Esophagus muscularis mucosa (tissue), 4 donors: Measurements from ENCODE around the gene PCSK4. TPM values are rescaled to one million over a fixed set of nuclear protein-coding genes. Genes with fewer than 3 reads are reported as not detected.
"Not testable (repeated sequence)": the region's sequence is repeated elsewhere in the genome, so short reads cannot be mapped to it uniquely, and the experiment has no call there.

ENCODE experiments used
- DNase-seq: peaks from one replicate; pipeline ENCODE4 v3.0.0-alpha.2; 2017; ENCODE audit errors: extremely low spot score
- H3K27ac ChIP-seq, 4 donors: fragments of 200-600 bp; sonication (generic); replicated peaks in 1 of 4; 1 replicate in 3 of 4; 2 replicates in 1 of 4; pipeline ENCODE4 v1.5.1; 2016 to 2019; ENCODE audit warnings: mild to moderate bottlenecking in 1 of 4
- H3K27me3 ChIP-seq, 4 donors: fragments of 200-600 bp; sonication (generic); one replicate each; pipeline versions ENCODE4 v1.5.1 to v1.6.0; 2016 to 2019
- H3K36me3 ChIP-seq, 4 donors: fragments of 200-600 bp; sonication (generic); one replicate each; pipeline ENCODE4 v1.5.1; 2016 to 2019
- H3K4me1 ChIP-seq, 4 donors: fragments of 200-600 bp; sonication (generic); one replicate each; pipeline ENCODE4 v1.5.1; 2016 to 2019
- H3K4me3 ChIP-seq, 4 donors: fragments of 200-600 bp; sonication (generic); 1 replicate in 2 of 4; 2 replicates in 2 of 4; pipeline ENCODE4 v1.5.1; 2016 to 2019; ENCODE audit warnings: mild to moderate bottlenecking in 4 of 4, moderate library complexity in 1 of 4
- H3K9me3 ChIP-seq, 4 donors: fragments of 200-600 bp; sonication (generic); 1 replicate in 3 of 4; 2 replicates in 1 of 4; pipeline ENCODE4 v1.5.1; 2016 to 2019
- EP300 ChIP-seq: sonication (generic); formaldehyde crosslinking; IDR thresholded peaks from one replicate; pipeline ENCODE4 v1.6.1; 2017; ENCODE audit warnings: antibody characterized with exemption
- POLR2A ChIP-seq: fragments of 450-650 bp; IDR thresholded peaks from one replicate; pipeline ENCODE4 v1.6.1; 2017; ENCODE audit warnings: antibody characterized with exemption, moderate library complexity, mild to moderate bottlenecking, low read depth
- POLR2AphosphoS5 ChIP-seq, 2 donors: sonication (generic); formaldehyde crosslinking; IDR thresholded peaks; one replicate each; pipeline ENCODE4 v1.6.1; 2017; ENCODE audit warnings: antibody characterized with exemption in 2 of 2
- WGBS: methylation state at CpG from one replicate; pipeline ENCODE4 v1.1.5; 2018; 5-methylcytosine and 5-hydroxymethylcytosine counted together
- intact Hi-C: fragments of 100-400 bp; cut with DNase I; formaldehyde crosslinking; loops from one replicate; pipeline ENCODE4 v1.15.1; 2023
- total RNA-seq, 4 donors: library from RNA; depleted of rRNA; stranded (reverse); fragments of >200 nt; gene quantifications; one replicate each; pipeline versions ENCODE4 v1.1.0 to v1.2.1, GENCODE V29; 2016
- TF ChIP-seq, protein P1 (sequence below), 3 experiments: fragments of 200-600 bp in 2 of 3; fragments of 450-650 bp in 1 of 3; sonication (generic) in 2 of 3; IDR thresholded peaks; one replicate each; pipeline ENCODE4 v1.5.1; 2017 to 2019; ENCODE audit warnings: antibody characterized with exemption in 3 of 3, mild to moderate bottlenecking in 2 of 3, moderate library complexity in 1 of 3

PCSK4 gene
- total RNA-seq, 4 donors from 2014 or later, result 1.9 to 5.4 (median 3.3) TPM

DNA sequence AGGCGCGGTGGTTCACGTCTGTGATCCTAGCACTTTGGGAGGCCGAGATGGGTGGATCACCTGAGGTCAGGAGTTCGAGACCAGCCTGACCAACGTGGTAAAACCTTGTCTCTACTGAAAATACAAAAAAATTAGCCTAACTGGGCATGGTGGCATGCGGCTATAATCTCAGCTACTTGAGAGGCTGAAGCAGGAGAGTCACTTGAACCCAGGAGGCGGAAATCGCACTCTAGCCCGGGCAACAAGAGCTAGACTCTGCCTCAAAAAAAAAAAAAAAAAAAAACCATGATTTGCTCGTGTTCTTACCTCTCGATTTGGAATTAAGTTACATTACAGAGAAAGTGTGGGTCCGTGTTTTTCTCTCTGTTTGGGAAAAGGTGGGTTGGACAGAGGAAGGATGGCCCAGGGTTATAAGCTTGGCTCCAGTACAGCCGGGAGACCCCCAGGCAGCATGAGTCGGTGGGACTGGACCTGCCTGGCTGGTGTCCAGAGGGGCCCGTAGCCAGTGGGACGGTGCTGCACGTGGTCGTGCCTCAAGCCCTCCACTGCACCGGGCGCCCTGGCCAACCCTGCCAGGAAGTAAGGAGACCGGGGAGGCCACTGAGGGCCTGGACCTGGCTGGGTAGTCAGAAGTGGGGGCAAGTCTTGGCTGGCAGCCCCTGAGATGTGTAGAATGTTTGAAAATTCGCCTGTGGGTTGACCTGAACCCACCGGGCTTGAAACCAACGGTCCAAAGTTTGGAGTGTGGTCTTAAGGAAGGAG lies 48.3 kb downstream of the PCSK4 start:
- no peak for DNase-seq
- Histone ChIP-seq H3K4me3 (no peak overlapping the region), H3K27me3 (peaks cover 6 to 18% (median 17%) of the 10 kb centered on the region in 4 donors), H3K4me1 (peaks cover 37 to 56% (median 51%) of the 10 kb centered on the region in 4 donors), H3K27ac (no peak overlapping the region), H3K36me3 (peaks cover 27 to 38% (median 36%) of the 10 kb centered on the region in 4 donors), H3K9me3 (no peaks in the 10 kb centered on the region)
- 78% methylated on average over 21 of the region's 25 CpGs for WGBS
- TF ChIP-seq, protein P1, sequence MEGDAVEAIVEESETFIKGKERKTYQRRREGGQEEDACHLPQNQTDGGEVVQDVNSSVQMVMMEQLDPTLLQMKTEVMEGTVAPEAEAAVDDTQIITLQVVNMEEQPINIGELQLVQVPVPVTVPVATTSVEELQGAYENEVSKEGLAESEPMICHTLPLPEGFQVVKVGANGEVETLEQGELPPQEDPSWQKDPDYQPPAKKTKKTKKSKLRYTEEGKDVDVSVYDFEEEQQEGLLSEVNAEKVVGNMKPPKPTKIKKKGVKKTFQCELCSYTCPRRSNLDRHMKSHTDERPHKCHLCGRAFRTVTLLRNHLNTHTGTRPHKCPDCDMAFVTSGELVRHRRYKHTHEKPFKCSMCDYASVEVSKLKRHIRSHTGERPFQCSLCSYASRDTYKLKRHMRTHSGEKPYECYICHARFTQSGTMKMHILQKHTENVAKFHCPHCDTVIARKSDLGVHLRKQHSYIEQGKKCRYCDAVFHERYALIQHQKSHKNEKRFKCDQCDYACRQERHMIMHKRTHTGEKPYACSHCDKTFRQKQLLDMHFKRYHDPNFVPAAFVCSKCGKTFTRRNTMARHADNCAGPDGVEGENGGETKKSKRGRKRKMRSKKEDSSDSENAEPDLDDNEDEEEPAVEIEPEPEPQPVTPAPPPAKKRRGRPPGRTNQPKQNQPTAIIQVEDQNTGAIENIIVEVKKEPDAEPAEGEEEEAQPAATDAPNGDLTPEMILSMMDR (IDR thresholded peaks at IDR 0.05), result no peak
- TF ChIP-seq EP300, result no peak
- no peak for TF ChIP-seq POLR2A
- TF ChIP-seq POLR2AphosphoS5 (IDR thresholded peaks at IDR 0.05), result no peak
- intact Hi-C loops, result loop anchor here (10.0 kb wide), 1 partner anchor 73 kb away; the partner anchor contains the start of gene ADAMTSL5

DNA sequence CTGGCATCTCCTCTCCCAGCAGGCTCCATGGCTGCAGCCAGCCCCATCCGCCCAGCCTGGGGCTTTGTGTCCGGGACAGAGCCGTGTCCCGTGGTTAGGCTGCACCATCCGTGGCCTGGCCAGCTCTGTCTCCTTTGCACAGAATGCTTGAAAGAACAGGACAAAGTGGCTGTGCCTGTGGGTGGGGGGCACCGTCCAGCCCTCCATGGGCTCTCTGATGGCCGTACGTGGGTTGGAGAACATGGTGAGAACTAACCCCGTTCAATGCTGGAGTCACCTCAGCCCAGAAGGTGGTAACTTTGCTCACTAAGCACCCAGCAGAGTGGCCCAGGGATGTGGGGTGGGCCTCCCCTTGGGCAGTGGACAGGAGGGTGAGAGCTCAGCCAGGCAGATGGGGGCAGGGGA lies 49.1 kb downstream of the PCSK4 start:
- Histone ChIP-seq H3K4me3 (no peak overlapping the region), H3K9me3 (no peaks in the 10 kb centered on the region), H3K27me3 (peaks cover 0 to 9% (median 9%) of the 10 kb centered on the region in 4 donors), H3K36me3 (peaks cover 27 to 38% (median 36%) of the 10 kb centered on the region in 4 donors), H3K4me1 (peaks cover 29 to 47% (median 42%) of the 10 kb centered on the region in 4 donors), H3K27ac (no peak overlapping the region)
- no peak for DNase-seq
- TF ChIP-seq POLR2AphosphoS5 (IDR thresholded peaks at IDR 0.05) (no peak), POLR2A (no peak), EP300 (no peak)
- TF ChIP-seq, protein P1 (IDR thresholded peaks at IDR 0.05), result no peak
- intact Hi-C loops, result loop anchor here (10.0 kb wide), 1 partner anchor 74 kb away; the partner anchor contains the start of gene ADAMTSL5
- 92% methylated on average over 2 of the region's 9 CpGs for WGBS

DNA sequence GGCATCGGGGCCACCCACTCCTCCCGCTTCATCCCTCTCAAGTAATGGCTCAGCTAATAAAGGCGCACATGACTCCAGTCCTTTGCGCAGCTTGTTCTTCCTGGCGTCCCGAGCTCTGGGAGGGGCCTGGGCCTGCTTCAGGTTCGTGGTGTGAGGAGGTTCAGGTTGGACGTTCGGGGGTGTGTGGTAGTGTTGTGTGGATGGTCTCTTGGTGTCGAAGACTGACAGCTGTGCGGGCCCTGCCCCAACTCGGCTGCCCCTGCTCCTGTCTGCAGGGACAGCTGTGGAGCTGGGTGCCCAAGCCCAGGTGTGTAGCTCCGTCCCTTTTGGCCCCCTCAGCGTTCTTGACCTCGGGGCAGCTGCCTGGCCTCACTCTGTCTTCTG lies 49.7 kb downstream of the PCSK4 start:
- TF ChIP-seq POLR2A (no peak), POLR2AphosphoS5 (IDR thresholded peaks at IDR 0.05) (no peak), EP300 (no peak)
- TF ChIP-seq, protein P1 (IDR thresholded peaks at IDR 0.05), result no peak
- Histone ChIP-seq H3K9me3 (no peaks in the 10 kb centered on the region), H3K4me1 (peaks cover 23 to 41% (median 36%) of the 10 kb centered on the region in 4 donors), H3K36me3 (peaks cover 30 to 44% (median 40%) of the 10 kb centered on the region in 4 donors), H3K27me3 (peaks cover 0 to 3% (median 3%) of the 10 kb centered on the region in 4 donors), H3K27ac (no peak overlapping the region), H3K4me3 (no peak overlapping the region)
- intact Hi-C loops, result loop anchor here (10.0 kb wide), 1 partner anchor 74 kb away; the partner anchor contains the start of gene ADAMTSL5
- WGBS, result 82% methylated on average over 7 of the region's 15 CpGs
- DNase-seq, result no peak

DNA sequence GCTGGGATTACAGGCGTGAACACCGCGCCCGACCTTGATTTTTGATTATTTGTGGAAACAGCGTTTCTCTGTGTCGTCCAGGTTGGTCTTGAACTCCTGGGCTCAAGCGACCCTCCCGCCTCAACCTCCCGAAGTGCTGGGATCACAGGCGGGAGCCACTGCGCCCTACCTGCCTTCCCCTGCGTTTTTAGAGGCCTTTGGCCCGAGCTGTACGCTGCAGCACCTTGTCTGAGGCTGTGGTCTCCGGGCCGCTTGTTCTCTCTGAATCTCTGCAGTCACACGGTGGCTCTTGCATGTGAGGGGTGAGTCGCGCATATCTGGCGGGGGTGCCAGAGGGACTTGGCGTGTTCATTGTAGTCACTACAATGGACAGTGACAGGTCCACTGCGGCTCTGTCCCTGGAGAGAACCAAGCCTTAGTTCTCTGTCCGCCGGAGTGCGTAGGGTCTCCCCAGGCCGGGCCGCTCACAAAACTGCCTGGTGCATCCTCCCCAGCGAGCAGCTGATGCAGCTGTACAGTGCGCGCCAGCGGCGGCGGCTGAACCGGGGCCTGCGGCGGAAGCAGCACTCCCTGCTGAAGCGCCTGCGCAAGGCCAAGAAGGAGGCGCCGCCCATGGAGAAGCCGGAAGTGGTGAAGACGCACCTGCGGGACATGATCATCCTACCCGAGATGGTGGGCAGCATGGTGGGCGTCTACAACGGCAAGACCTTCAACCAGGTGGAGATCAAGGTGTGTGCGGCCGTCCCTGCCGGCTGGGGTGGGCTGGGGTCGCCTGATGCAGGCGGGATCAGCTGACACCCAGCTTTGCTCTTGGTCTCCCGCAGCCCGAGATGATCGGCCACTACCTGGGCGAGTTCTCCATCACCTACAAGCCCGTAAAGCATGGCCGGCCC lies 50.4 kb downstream of the PCSK4 start:
- peaks cover 17 to 35% (median 30%) of the 10 kb centered on the region in 4 donors for H3K4me1 ChIP-seq
- H3K4me3 ChIP-seq, result peak overlapping the region; percentile 68 to 98 (median 88)
- peak overlapping the region in 3 of 4 donors; percentile 79 to 90 (median 87) for H3K27ac ChIP-seq
- peaks cover 31 to 50% (median 45%) of the 10 kb centered on the region in 4 donors for H3K36me3 ChIP-seq
- DNase-seq, H3K27me3 ChIP-seq, H3K9me3 ChIP-seq: not testable (repeated sequence)
- 81% methylated on average over 47 of the region's 57 CpGs for WGBS
- intact Hi-C loops, result loop anchor here (10.0 kb wide), 1 partner anchor 75 kb away; the partner anchor contains the start of gene ADAMTSL5
